ENCODE data around the gene KNDC1.

GRCh38 chr10:133203652-133204195 is 43.7 kb downstream of the KNDC1 start:
- TF ChIP-seq, protein P1, sequence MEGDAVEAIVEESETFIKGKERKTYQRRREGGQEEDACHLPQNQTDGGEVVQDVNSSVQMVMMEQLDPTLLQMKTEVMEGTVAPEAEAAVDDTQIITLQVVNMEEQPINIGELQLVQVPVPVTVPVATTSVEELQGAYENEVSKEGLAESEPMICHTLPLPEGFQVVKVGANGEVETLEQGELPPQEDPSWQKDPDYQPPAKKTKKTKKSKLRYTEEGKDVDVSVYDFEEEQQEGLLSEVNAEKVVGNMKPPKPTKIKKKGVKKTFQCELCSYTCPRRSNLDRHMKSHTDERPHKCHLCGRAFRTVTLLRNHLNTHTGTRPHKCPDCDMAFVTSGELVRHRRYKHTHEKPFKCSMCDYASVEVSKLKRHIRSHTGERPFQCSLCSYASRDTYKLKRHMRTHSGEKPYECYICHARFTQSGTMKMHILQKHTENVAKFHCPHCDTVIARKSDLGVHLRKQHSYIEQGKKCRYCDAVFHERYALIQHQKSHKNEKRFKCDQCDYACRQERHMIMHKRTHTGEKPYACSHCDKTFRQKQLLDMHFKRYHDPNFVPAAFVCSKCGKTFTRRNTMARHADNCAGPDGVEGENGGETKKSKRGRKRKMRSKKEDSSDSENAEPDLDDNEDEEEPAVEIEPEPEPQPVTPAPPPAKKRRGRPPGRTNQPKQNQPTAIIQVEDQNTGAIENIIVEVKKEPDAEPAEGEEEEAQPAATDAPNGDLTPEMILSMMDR (IDR thresholded peaks at IDR 0.05; ENCODE audit: low read length), result no peak
- TF ChIP-seq EZH2 (IDR thresholded peaks at IDR 0.05; ENCODE audit: borderline replicate concordance, low read length), result no peak
